Uterus (tissue), 4 donors: ENCODE data around the gene CDH4. TPM values are rescaled to one million over a fixed set of nuclear protein-coding genes. Genes with fewer than 3 reads are reported as not detected.

Experiments used
- DNase-seq, 2 donors: peaks; one replicate each; pipeline ENCODE4 v3.0.0-alpha.2; 2019 to 2020
- H3K27ac ChIP-seq, 2 donors: fragments of 200-600 bp; sonication (generic); 1 replicate in 1 of 2; 2 replicates in 1 of 2; pipeline ENCODE4 v1.5.1; 2016 to 2018
- H3K27me3 ChIP-seq, 2 donors: fragments of 200-600 bp; sonication (generic); one replicate each; pipeline ENCODE4 v1.5.1; 2018 to 2019; ENCODE audit warnings: control low read depth in 1 of 2
- H3K36me3 ChIP-seq, 2 donors: fragments of 200-600 bp; sonication (generic); one replicate each; pipeline ENCODE4 v1.5.1; 2019; ENCODE audit warnings: control low read depth in 1 of 2
- H3K4me1 ChIP-seq, 2 donors: fragments of 200-600 bp; sonication (generic); one replicate each; pipeline ENCODE4 v1.5.1; 2018 to 2019; ENCODE audit warnings: control low read depth in 1 of 2
- H3K4me3 ChIP-seq, 2 donors: fragments of 200-600 bp; sonication (generic); 1 replicate in 1 of 2; 2 replicates in 1 of 2; pipeline ENCODE4 v1.5.1; 2018 to 2019; ENCODE audit warnings: mild to moderate bottlenecking in 1 of 2
- H3K9me3 ChIP-seq, 2 donors: fragments of 200-600 bp; sonication (generic); one replicate each; pipeline ENCODE4 v1.5.1; 2019; ENCODE audit warnings: control low read depth in 1 of 2
- POLR2A ChIP-seq, 2 donors: fragments of 450-650 bp; IDR thresholded peaks; one replicate each; pipeline ENCODE4 v1.6.1; 2016; ENCODE audit warnings: antibody characterized with exemption in 2 of 2, mild to moderate bottlenecking in 1 of 2, moderate library complexity in 1 of 2
- intact Hi-C: fragments of 100-400 bp; cut with DNase I; formaldehyde crosslinking; loops from one replicate; pipeline ENCODE4 v1.15.1; 2023; ENCODE audit warnings: low total_unique reads
- total RNA-seq, 4 donors: library from RNA; depleted of rRNA in 3 of 4; stranded (reverse); fragments of >200 nt in 3 of 4; gene quantifications; one replicate each; pipeline versions ENCODE4 v1.1.0 to v1.2.4, GENCODE V29; 2014 to 2023
- TF ChIP-seq, protein P1 (sequence below), 4 experiments: fragments of 200-600 bp in 2 of 4; fragments of 450-650 bp in 2 of 4; sonication (generic) in 2 of 4; IDR thresholded peaks; one replicate each; pipeline ENCODE4 v1.5.1; 2016 to 2019; ENCODE audit warnings: antibody characterized with exemption in 4 of 4, mild to moderate bottlenecking in 2 of 4, moderate library complexity in 1 of 4
- donor health status: DM: yes; HTN: yes; CAD: no.

Gene CDH4
- total RNA-seq, 4 donors from 2014 or later, result under 0.01 to 0.55 TPM; not detected in 2

DNA sequence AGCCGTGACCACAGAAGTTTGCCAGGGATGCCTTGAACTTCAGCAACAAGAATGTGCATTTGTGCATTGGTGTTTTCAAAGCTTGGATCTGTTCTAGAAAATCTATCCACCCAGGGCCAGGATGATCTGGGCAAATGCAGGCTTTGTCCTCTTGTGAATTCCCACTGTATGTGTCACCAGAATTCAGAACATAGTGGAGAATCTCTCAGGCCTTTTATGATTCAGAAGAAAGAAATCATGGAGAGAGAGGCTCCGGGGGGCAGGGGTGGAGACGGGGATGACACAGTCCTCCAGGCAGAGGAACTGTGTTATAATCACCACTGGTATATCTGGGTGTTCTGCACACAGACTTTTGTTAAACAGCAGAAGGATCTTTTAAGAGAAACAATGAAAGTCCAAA, 304.1 kb downstream of the CDH4 start:
- H3K9me3 ChIP-seq, result no peaks in the 10 kb centered on the region
- TF ChIP-seq POLR2A (IDR thresholded peaks at IDR 0.05), result no peak
- TF ChIP-seq, protein P1, sequence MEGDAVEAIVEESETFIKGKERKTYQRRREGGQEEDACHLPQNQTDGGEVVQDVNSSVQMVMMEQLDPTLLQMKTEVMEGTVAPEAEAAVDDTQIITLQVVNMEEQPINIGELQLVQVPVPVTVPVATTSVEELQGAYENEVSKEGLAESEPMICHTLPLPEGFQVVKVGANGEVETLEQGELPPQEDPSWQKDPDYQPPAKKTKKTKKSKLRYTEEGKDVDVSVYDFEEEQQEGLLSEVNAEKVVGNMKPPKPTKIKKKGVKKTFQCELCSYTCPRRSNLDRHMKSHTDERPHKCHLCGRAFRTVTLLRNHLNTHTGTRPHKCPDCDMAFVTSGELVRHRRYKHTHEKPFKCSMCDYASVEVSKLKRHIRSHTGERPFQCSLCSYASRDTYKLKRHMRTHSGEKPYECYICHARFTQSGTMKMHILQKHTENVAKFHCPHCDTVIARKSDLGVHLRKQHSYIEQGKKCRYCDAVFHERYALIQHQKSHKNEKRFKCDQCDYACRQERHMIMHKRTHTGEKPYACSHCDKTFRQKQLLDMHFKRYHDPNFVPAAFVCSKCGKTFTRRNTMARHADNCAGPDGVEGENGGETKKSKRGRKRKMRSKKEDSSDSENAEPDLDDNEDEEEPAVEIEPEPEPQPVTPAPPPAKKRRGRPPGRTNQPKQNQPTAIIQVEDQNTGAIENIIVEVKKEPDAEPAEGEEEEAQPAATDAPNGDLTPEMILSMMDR (IDR thresholded peaks at IDR 0.05), result no peak
- intact Hi-C loops, result no loop called here
- H3K4me3 ChIP-seq, result no peak overlapping the region
- no peaks in the 10 kb centered on the region for H3K36me3 ChIP-seq
- H3K4me1 ChIP-seq, result no peaks in the 10 kb centered on the region
- no peaks in the 10 kb centered on the region for H3K27me3 ChIP-seq
- DNase-seq, result no peak
- H3K27ac ChIP-seq, result no peak overlapping the region

GRCh38 chr20:61556673-61557072, 304.6 kb downstream of the CDH4 start:
- Histone ChIP-seq H3K27me3 (no peaks in the 10 kb centered on the region), H3K4me3 (no peak overlapping the region), H3K4me1 (no peaks in the 10 kb centered on the region), H3K9me3 (no peaks in the 10 kb centered on the region), H3K27ac (no peak overlapping the region), H3K36me3 (no peaks in the 10 kb centered on the region)
- intact Hi-C loops, result no loop called here
- TF ChIP-seq, protein P1 (IDR thresholded peaks at IDR 0.05), result no peak
- no peak for TF ChIP-seq POLR2A (IDR thresholded peaks at IDR 0.05)
- no peak for DNase-seq

GRCh38 chr20:61557621-61558020, 305.6 kb downstream of the CDH4 start:
- Histone ChIP-seq H3K27me3 (no peaks in the 10 kb centered on the region), H3K27ac (no peak overlapping the region), H3K9me3 (no peaks in the 10 kb centered on the region), H3K36me3 (no peaks in the 10 kb centered on the region), H3K4me1 (no peaks in the 10 kb centered on the region), H3K4me3 (no peak overlapping the region)
- TF ChIP-seq, protein P1 (IDR thresholded peaks at IDR 0.05), result no peak
- TF ChIP-seq POLR2A (IDR thresholded peaks at IDR 0.05), result no peak
- DNase-seq, result no peak
- intact Hi-C loops, result no loop called here

GRCh38 chr20:61558726-61559125, 306.7 kb downstream of the CDH4 start:
- Histone ChIP-seq H3K4me3 (no peak overlapping the region), H3K36me3 (no peaks in the 10 kb centered on the region), H3K9me3 (no peaks in the 10 kb centered on the region), H3K27ac (no peak overlapping the region), H3K4me1 (no peaks in the 10 kb centered on the region), H3K27me3 (no peaks in the 10 kb centered on the region)
- intact Hi-C loops, result no loop called here
- TF ChIP-seq POLR2A (IDR thresholded peaks at IDR 0.05), result no peak
- TF ChIP-seq, protein P1 (IDR thresholded peaks at IDR 0.05), result no peak
- no peak for DNase-seq

GRCh38 chr20:61559706-61560315, 307.8 kb downstream of the CDH4 start:
- Histone ChIP-seq H3K36me3 (no peaks in the 10 kb centered on the region), H3K27me3 (no peaks in the 10 kb centered on the region), H3K4me1 (no peaks in the 10 kb centered on the region), H3K4me3 (no peak overlapping the region), H3K27ac (no peak overlapping the region), H3K9me3 (no peaks in the 10 kb centered on the region)
- TF ChIP-seq, protein P1 (IDR thresholded peaks at IDR 0.05), result no peak
- TF ChIP-seq POLR2A (IDR thresholded peaks at IDR 0.05), result no peak
- DNase-seq, result no peak
- intact Hi-C loops, result no loop called here
